Stimulated activated CD8-positive, alpha-beta memory T cell treated with anti-CD3 and anti-CD28 coated beads, Interleukin-15, amount 100 ng/mL, for 24 hours (primary cell): Measurements from ENCODE around the gene HS3ST2.
"Not testable (repeated sequence)": the region's sequence is repeated elsewhere in the genome, so short reads cannot be mapped to it uniquely, and the experiment has no call there.

Source experiments
- DNase-seq: peaks from one replicate; pipeline ENCODE4 v3.0.0-alpha.2; 2020; ENCODE audit warnings: low read depth

The HS3ST2 gene

DNA sequence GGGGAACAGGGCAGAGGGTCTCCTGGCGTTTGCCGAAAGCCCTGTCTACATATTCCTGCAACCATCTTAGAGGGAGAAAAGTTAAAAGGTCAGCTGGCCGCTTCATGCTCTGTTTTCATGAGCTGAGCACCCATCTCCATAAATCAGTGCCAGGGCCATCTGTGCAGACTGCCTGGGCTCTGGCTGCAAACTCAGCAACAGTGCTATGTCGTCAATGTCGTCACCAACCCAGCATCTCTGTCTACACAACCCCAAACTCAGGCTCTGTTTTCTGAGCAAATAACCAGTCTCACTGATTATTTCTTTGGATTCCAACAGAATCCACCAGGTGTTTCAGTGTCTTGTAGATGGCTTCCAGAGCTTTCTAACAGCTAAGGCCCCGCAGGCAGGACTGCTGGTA lies 65.0 kb downstream of the HS3ST2 start:
- no peak for DNase-seq

DNA sequence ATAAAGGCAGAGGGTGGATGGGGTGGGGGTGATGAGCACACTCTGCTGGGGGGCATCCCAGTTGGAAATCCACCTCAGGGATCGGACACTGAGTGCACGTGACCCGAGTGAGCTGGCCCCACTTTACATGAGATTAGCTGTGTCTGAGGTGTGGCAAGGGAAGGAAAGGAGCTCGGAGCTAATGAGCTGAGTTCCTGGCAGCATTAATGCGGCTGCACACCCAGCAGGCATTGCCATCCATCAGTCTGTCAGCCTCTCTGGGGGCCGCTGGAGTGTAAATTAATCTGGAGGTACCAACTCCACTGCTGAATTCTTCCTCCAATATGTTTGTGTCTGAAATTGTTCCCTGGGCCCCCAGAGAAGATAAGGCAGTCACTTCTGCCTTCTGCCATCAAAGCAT lies 65.5 kb downstream of the HS3ST2 start:
- DNase-seq: no peak

DNA sequence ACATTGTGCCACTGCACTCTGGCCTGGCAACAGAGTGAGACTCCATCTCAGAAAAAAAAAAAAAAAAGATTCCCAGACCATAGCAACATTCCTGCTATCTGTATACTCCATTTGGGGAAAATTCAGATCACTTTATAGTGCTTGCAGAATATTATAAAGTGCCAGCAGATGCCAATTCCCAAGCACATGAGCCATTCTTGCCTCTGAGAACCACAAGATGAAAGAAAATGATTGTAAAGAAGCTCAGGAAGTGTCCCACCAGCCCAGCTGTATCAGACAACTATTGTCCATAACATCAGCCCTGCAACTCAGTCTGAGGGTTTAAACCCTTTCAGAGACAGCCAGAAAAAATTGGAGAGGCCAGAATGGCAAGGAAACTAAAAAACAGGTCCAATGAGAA lies 69.0 kb downstream of the HS3ST2 start:
- DNase-seq: no peak

DNA sequence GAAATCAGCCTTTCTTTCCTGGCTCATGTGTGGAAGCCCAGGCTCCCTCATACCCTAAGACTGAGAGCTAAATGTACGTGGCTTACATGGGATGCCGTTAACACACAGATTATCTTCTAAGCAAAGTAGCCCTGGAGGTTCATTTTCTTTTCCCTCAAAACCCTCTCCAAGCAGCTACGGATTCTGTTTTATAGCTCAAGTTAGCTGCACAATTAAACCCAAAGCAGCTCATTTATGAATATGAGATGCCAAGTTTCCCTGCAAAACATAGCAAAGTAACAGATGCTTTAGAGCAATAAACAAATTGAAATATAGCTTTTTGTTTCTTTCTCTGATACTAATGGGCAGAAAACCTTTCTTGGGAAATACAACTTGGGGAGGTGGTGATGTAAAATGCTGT lies 72.0 kb downstream of the HS3ST2 start:
- DNase-seq: no peak

DNA sequence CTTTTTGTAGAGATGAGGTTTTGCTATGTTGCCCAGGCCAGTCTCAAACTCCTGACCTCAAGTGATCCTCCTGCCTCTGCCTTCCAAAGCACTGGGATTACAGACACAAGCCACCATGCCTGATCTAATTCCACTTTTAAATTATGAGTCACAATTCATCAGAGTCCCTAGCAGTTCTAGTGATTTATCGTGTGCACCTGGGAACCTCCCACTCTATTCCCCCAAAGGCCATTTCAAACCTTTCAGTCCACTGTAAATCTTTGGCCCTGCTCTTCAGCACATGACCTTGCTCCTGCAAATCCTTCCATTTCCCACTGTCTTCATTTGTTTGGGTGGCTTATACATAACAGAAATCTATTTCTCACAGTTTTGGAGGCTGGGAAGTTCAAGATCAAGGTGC lies 73.0 kb downstream of the HS3ST2 start:
- no peak for DNase-seq

DNA sequence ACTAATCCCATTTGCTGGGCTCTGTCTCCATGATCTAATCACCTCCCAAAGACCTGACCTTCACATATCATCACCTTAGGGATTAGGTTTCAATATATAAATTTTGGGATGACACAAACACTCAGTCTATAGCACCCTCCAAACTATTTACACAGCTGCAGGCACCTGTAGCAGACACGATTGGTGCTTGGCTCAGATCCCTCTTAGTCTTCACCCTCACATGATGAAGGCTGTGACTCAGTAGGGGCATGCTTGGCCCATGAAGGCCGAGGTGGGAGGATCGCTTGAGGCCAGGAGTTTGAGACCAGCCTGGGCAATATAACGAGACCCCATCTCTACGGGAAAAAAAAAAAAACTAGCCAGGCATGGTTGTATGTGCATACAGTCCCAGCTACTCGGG lies 73.5 kb downstream of the HS3ST2 start:
- DNase-seq: no peak

DNA sequence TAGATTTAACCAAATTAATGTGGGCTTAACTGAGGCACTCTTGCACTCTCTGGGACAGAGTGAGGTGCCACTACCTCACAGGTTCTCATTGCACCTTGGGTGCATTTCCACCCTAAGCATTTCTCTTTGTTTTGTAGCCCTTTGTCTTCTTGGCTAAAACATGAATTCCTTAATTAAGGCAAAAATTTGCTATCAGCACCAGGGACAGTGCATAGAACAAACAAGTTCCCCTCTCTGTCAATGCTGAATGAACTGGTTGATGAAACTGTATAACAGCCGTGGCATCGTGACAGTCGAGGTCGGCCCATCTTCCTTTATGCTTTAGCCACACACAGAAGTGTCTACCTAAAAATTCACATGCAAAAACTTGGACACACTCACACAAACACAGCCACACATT lies 74.8 kb downstream of the HS3ST2 start:
- no peak for DNase-seq

DNA sequence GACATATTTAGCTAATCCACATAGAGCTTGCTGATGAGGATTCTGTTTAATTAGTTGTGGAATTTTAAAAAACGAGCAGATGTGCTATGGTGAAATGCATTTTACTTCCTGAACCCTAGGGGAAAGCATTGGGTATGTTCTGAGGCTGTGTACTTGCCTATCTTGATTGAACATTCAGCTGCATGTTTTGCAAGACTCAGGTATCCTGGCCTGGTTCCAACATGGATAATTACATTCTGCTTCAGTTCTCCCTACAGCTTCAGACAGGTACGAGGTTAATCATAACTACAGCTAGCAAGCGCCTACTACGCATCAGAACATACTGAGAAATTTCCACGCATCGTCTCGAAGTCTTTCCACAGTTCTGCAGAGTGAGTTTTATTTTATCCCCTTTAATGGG lies 77.0 kb downstream of the HS3ST2 start:
- DNase-seq: no peak

DNA sequence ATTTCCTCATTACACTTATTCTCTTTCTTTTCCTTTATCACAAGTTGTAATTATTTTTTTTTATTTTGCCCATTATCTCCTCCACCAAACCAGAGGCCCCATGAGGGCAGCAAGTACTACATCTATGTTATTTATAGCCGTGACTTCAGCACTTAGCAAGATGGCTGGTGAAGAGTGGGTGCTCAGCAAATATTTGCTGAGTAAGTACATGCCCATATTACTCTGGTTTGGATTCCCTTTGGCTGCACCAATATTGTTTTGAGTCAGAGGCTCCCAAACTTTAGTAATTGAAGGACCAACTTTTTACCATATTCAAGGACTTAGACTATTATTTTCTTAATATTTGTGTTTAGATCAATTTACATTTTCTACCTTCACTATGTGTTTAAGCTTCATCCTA lies 83.2 kb downstream of the HS3ST2 start:
- DNase-seq: no peak

DNA sequence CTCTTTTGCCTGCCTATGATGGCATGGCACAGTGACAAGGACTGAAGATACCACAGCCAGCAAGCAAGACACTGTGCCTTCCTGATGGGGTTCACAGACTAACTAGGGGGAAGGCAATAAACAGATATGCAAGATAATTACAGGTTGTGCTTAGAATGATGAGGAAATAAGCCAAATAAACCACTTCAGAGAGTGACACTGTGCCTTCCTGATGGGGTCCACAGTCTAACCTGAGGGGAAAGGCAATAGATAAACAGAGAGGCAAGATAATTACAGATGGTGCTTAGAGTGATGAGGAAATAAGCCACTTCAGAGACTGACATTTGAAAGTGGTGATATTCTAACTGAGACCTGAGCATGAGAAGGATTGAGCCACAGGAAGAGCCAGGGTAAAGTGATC lies 84.2 kb downstream of the HS3ST2 start:
- DNase-seq: no peak

DNA sequence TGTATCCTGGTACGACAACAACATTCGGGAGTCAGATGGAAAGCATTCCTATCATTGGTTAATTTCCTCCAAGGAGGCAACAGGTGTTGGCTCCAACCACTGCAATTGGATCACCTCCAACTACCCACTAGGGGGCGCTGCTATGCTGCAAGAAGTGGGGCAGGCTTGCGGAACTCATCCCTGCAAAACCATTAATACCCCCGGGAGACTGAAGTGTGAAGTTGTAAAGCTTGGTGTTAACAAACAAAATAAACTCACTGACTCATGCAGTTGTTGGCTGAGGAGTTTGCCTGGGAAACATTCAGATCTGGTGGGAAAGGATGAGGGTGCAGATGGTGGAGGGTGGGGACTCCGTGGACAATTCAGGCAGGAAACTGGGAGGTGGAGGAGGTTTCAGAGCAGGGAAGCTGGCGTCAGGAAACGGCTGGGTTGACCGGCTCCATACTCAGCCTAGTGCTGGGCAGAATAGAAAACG lies 84.9 kb downstream of the HS3ST2 start:
- peak; percentile 13 for DNase-seq

DNA sequence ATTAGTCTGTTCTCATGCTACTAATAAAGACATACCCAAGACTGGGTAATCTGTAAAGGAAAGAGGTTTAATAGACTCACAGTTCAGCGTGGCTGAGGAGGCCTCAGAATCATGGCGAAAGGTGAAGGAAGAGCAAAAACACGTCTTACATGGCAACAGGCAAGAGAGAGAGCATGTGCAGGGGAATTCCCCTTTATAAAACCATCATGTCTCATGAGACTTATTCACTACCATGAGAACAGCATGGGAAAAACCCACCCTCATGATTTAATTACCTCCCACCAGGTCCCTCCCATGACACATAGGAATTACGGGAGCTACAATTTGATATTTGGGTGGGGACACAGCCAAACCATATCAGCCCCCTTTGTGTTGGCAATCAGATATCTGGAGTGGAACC lies 85.6 kb downstream of the HS3ST2 start:
- not testable (repeated sequence) for DNase-seq

DNA sequence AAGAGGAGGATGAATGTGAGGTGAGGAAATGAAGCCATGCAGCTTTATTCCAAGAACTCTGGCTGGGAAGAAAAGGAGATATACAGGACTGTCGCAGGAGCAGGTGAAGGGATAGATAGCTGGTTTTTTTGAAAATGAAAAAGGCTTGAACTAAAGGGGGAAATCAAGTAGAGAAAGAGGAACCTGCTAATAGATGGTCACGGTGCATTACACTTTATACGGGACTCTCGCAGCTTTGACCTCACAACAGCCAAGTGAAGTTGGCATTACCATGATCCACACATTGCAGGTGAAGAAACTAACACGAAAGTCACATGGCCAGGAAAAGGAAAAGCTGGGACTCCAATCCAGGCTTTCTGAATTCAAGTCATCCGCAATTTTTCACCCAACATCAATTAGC lies 86.9 kb downstream of the HS3ST2 start:
- no peak for DNase-seq

DNA sequence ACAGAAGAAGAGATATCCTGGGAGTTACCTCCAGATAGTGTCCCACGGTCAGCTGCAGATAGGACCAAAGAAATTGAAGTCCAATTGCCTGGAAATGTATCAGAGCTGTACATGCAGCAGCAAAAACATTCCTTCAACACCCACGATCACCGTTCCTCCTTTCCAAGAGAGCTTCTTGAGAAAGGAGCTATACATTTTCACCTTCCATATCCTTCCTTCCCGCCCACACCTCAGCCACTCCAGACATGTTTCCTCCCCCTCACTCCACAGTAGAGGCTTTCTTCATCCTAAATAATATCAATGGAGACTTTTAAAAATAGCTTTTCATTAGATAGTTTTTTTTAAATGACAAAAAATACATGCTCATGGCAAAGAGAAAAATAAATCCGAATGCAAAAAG lies 87.6 kb downstream of the HS3ST2 start:
- no peak for DNase-seq

DNA sequence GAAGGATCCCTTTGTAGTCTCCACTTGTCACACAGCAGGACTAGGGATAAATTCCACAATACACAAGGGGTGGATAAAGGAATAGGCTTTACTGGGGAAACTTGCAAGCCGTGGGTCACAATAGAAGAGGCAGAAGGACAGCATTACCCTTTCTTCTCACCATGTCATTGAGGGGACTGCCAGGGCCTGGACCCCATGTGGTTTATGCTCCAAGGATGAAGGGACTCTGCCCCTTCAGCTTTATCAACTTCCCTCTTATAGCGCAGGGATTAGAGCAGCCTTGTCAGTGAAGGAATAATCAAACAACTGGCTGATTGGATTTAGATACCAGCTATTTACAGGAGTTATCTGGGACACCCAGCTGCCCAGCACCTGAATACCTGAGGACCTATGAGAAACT lies 89.8 kb downstream of the HS3ST2 start:
- DNase-seq: no peak

DNA sequence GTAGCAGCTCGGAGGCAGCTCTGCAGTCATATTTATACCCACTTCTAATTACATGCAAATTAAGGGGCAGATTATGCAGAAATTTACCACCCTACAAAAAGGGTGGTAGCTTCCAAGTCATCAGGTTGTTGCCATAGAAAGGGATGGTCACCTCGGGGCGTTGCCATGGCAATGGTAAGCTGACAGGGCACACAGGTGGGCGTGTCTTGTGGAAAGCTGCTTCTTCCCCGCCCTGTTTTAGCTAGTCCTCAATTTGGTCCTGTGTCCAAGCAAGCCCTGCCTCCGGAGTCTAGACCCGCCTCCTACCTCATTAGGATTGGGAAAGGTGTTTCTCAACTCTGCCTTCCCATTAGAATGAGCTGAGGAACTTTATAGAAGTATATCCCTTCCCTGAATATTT lies 98.7 kb downstream of the HS3ST2 start:
- no peak for DNase-seq

DNA sequence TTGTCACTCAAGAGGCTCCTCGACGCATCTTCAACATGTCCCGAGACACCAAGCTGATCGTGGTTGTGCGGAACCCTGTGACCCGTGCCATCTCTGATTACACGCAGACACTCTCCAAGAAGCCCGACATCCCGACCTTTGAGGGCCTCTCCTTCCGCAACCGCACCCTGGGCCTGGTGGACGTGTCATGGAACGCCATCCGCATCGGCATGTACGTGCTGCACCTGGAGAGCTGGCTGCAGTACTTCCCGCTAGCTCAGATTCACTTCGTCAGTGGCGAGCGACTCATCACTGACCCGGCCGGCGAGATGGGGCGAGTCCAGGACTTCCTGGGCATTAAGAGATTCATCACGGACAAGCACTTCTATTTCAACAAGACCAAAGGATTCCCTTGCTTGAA lies 101.0 kb downstream of the HS3ST2 start:
- no peak for DNase-seq

DNA sequence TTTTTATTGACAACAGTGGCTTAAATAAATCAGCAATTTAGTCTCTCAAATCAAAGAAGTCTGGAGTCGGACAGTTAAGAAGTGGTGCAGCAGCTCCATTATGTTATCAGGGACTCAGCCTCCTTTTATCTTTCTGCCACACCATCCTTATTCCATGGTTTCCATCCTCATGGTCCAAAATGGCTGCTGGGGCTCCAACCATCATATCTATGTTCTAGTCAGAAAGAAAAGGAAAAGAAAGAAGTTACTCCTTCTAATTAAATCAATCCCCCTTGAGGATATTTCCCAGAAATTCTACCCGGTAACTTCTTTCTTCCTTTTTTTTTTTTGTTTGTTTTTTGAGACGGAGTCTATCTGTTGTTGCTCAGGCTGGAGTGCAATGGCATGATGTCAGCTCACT lies 109.5 kb downstream of the HS3ST2 start:
- DNase-seq: no peak

DNA sequence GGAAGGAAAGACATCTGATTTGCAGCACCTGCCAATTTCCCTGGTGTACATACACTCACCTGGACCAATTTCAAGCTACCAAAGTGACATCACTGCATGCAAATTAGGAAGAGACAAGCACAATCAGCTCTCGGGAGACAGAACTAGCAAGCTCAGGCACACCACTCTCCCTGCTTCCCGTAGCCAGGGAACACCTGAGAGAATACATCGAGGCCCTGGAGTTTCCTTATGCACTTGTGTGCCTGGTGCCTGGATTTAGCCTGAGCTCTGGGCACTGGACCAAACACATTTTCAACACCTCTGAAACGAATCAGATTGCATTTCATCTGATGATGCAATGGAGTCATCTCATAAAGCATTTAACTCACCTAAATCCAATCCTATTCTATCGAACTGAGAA lies 110.5 kb downstream of the HS3ST2 start:
- no peak for DNase-seq

DNA sequence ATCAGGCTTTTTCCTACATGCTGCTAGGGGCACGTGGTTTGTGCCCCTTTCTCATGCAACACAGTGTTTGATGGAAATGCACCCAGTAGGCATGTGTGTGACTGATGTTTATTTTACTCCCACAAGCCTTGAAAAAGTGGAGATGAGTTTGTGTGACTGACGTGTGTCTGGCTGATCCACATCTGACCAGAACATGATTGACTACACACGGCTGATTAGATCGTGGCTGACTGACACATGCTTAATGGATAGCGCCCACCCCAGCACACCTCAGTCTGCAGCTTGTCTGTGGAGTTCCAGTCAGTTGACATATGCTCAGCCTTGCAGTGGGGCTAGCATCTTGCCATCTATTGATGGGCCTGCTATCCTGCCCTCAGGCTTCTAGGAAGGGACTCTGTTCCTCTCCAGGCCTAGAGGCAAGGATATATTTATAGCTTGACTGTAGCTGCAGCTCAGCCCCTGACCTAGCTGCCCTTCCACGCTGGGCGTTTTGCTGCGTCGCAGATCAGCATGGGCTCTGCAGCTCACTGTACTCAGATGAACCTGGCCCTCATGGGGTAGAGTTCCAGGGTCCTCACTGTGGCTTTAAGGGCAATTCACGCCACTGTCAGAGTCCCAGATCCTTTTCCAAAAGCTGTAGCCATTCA lies 112.3 kb downstream of the HS3ST2 start:
- no peak for DNase-seq

DNA sequence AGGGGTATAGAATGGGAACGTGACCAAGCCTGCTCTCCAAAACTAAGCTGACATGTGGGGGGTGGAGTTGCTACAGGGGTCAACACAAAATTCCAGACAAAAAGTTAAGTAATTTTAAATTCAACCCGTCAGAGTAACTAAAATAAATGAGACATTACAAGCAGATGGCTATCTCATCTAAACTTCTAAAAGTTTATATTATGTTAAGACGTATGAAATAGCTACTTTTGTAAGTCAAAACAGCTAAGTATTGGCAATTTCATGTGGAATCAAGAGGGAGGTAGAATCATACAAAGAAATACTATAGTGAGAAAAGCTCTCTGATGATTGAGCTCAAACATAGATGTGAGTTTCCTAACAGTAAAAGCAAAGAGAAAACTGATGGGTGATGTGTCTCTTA lies 113.3 kb downstream of the HS3ST2 start:
- no peak for DNase-seq

DNA sequence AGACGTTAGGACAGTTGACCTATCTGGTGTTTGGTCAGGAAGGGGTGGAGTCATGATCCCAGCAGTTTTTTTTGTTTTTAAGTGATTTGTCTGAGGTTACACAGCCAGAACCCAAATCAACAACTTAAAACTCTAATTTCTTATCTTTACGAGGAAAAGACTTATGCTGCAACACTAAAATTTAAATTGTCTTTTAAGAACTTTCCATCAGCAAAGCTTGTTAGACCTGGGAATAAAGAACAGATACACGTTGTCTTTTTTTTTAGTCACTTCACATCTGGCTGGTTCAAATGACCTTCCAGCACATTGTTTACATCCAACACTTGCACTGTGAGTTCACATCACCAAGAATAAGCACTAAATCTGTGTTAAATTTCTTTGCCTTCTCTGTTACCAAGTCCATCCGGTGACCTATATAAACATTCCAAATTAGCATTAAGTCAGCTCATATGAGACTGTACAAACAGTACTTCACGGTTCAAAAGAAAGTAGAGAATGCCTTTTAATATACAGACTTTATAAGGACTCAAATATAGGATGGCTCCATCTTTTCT lies 115.0 kb downstream of the HS3ST2 start:
- DNase-seq: no peak

DNA sequence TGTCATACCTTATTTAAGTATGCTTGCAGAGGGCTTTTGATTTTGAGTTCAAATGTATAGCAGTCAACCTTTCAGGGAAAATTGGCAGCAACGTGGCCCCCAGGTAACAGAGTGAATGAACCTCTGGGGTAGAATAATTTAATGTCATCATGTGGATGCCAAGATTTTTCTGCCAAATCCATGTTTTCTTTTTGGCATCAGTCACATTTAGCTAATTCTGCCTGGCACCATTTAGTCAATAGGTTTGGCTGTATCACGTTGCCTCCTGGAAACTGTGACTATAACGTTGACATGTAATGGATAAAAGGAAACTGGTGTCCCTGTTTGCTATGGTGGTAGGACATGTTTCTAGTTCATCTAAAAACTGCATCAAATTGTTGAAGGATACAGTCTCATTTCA lies 115.5 kb downstream of the HS3ST2 start:
- no peak for DNase-seq

DNA sequence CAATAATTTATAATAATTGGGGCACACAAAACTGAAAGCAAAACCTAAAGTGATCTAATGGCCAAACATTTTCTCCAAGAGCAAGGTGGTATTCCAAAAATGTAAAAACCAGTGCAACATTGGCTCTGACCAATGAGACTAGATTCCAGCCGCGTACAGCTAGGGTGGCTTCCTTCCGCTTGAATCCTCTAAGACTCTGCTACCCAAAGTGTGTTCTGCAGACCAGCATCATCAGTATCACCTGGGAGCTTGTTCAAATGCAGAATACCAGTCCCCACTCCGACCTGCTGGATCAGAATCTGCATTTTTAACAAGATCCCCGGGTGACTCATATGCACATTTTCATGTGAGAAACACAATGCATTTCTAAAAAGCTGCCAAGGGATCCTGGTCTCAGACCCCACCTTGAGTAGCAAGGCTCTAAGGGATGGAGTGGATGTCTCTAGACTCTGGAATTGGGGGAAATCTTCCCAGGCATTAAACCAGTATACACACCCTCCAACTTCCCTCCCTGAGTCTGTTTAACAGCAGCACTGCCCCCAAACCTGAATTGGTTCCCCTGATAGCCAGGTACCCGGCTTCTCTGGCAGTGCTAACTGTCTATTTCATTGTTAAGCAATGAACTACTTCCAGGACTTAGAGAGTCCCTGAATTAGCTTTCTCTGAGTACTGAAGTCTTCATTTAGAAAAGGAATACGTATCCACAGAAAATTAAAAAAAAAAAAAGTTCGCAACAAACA lies 118.2 kb downstream of the HS3ST2 start:
- DNase-seq: no peak
